Fibroblast of skin of scalp (primary cell): ENCODE measurements around the gene C18orf32.
"Not testable (repeated sequence)": the region's sequence is repeated elsewhere in the genome, so short reads cannot be mapped to it uniquely, and the experiment has no call there.

ENCODE experiments used
- DNase-seq: peaks from one replicate; pipeline ENCODE4 v3.0.0-alpha.2; 2013

C18orf32 gene

GRCh38 chr18:49467019-49467563, 19.9 kb downstream of the C18orf32 start:
- DNase-seq: no peak

- peak; percentile 64 for DNase-seq
Observed at GRCh38 chr18:49464718-49465598, 22.1 kb downstream of the C18orf32 start.

GRCh38 chr18:49461602-49461977, 25.4 kb downstream of the C18orf32 start:
- no peak for DNase-seq

GRCh38 chr18:49460976-49461601, 25.9 kb downstream of the C18orf32 start:
- peak; percentile 56 for DNase-seq

GRCh38 chr18:49459404-49460171, 27.4 kb downstream of the C18orf32 start:
- peak; percentile 14 for DNase-seq

GRCh38 chr18:49457616-49458015, 29.4 kb downstream of the C18orf32 start:
- no peak for DNase-seq

GRCh38 chr18:49456794-49457193, 30.2 kb downstream of the C18orf32 start:
- no peak for DNase-seq

- not testable (repeated sequence) for DNase-seq
Observed at GRCh38 chr18:49452534-49452933, 34.5 kb downstream of the C18orf32 start.

- DNase-seq: peak; percentile 67
Observed at GRCh38 chr18:49447810-49448745, 39.0 kb downstream of the C18orf32 start.

- no peak for DNase-seq
Observed at GRCh38 chr18:49446481-49446880, 40.6 kb downstream of the C18orf32 start.

- DNase-seq: peak; percentile 18
Observed at GRCh38 chr18:49444581-49444980, 42.5 kb downstream of the C18orf32 start.

- no peak for DNase-seq
Observed at GRCh38 chr18:49443837-49444236, 43.2 kb downstream of the C18orf32 start.

GRCh38 chr18:49441338-49441938, 45.6 kb downstream of the C18orf32 start:
- no peak for DNase-seq

GRCh38 chr18:49435170-49435569, 51.9 kb downstream of the C18orf32 start:
- DNase-seq: no peak

- no peak for DNase-seq
Observed at GRCh38 chr18:49432602-49433001, 54.4 kb downstream of the C18orf32 start.

- DNase-seq: no peak
Observed at GRCh38 chr18:49431165-49431962, 55.7 kb downstream of the C18orf32 start.
